WERI-Rb-1 (cell line): Measurements from ENCODE around the gene BCAS3.

Source experiments
- DNase-seq: peaks from one replicate; pipeline ENCODE4 v3.0.0-alpha.2; 2020
- H3K27ac ChIP-seq: fragments of 250-450 bp; sonication (Bioruptor Pico); 2 replicates; pipeline ENCODE4 v1.5.1; 2020; ENCODE audit warnings: mild to moderate bottlenecking, moderate library complexity
- H3K27me3 ChIP-seq: fragments of 250-450 bp; sonication (Bioruptor Pico); 2 replicates; pipeline ENCODE4 v1.5.1; 2021; ENCODE audit warnings: mild to moderate bottlenecking, low read depth, moderate library complexity; ENCODE audit not compliant: insufficient read depth, severe bottlenecking
- H3K36me3 ChIP-seq: fragments of 250-450 bp; sonication (Bioruptor Pico); 2 replicates; pipeline ENCODE4 v1.5.1; 2020; ENCODE audit warnings: mild to moderate bottlenecking, moderate library complexity
- H3K4me3 ChIP-seq: 2 replicates; pipeline ENCODE4 v1.5.1; 2011; ENCODE audit warnings: low read depth, mild to moderate bottlenecking, control low read depth, low read length
- H3K9me3 ChIP-seq: fragments of 250-450 bp; sonication (Bioruptor Pico); 2 replicates; pipeline ENCODE4 v1.5.1; 2021; ENCODE audit warnings: mild to moderate bottlenecking, moderate library complexity; ENCODE audit not compliant: severe bottlenecking
- TF ChIP-seq, protein P1 (sequence below): IDR thresholded peaks from 2 replicates; pipeline ENCODE4 v1.5.1; 2011; ENCODE audit warnings: low read depth, mild to moderate bottlenecking, control low read depth, inconsistent platforms, low read length

Gene BCAS3

DNA sequence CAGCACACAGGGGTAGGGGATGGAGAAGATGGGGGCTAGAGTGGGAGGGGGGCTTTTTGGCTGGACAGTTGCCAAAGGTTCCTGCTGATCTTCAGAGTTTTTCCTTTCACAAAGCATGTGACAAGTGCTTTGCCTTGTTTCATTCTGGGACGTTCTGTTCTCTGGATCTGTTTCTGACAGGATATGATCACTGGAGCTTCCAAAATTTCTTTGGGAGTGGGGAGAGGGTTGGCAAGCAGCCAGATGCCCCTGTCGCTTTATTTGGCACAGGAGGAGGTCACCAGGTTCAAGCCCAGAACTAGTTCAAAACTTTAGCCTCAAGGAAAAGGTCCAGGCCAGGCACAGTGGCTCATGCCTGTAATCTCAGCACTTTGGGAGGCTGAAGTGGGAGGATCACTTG, 653.5 kb downstream of the BCAS3 start:
- Histone ChIP-seq H3K27me3 (no peaks in the 10 kb centered on the region), H3K4me3 (no peak overlapping the region), H3K9me3 (no peaks in the 10 kb centered on the region), H3K36me3 (no peaks in the 10 kb centered on the region), H3K27ac (no peak overlapping the region)
- no peak for DNase-seq
- TF ChIP-seq, protein P1, sequence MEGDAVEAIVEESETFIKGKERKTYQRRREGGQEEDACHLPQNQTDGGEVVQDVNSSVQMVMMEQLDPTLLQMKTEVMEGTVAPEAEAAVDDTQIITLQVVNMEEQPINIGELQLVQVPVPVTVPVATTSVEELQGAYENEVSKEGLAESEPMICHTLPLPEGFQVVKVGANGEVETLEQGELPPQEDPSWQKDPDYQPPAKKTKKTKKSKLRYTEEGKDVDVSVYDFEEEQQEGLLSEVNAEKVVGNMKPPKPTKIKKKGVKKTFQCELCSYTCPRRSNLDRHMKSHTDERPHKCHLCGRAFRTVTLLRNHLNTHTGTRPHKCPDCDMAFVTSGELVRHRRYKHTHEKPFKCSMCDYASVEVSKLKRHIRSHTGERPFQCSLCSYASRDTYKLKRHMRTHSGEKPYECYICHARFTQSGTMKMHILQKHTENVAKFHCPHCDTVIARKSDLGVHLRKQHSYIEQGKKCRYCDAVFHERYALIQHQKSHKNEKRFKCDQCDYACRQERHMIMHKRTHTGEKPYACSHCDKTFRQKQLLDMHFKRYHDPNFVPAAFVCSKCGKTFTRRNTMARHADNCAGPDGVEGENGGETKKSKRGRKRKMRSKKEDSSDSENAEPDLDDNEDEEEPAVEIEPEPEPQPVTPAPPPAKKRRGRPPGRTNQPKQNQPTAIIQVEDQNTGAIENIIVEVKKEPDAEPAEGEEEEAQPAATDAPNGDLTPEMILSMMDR = no peak

DNA sequence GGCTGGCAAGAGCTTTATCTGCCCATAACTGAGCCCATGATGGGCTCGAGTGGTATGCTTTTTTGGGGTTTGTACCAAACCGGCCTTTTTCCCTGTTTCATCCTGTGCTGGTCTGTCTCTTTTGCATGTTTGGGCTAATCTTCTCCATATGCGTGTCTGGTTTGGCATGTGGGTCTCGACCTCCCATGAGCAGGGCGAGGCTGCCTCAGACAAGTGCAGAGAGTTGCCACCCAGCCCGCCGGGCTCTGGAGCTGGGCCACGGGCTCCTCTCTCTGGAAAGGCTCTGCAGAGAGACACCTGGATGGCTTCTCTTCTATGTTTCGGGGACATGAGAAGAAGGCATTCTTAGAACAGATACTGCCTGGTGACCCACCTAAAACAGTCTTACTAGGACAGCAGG, 654.2 kb downstream of the BCAS3 start:
- Histone ChIP-seq H3K27me3 (no peaks in the 10 kb centered on the region), H3K27ac (no peak overlapping the region), H3K9me3 (no peaks in the 10 kb centered on the region), H3K36me3 (no peaks in the 10 kb centered on the region), H3K4me3 (no peak overlapping the region)
- no peak for DNase-seq
- TF ChIP-seq, protein P1 = no peak

DNA sequence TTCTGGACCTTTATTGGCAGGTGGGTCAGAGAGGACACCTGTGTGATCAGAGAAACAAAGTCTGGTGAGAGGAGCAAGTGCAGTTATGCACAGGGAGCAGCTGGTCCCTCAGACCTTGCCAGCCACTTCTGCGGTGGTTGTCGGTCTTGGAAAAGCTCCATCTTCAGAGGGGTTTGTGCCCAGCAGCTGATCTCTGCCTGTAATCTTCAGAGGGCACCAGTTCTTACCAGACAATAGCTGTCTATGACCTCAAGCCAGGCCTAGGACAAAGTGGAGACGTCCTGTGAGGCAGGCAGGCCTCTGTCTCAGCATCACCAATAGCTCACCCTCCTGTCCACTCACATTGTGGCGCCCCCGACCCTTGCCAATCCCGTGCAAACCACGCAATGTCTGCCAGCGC, 655.5 kb downstream of the BCAS3 start:
- Histone ChIP-seq H3K27ac (no peak overlapping the region), H3K4me3 (no peak overlapping the region), H3K9me3 (no peaks in the 10 kb centered on the region), H3K36me3 (no peaks in the 10 kb centered on the region), H3K27me3 (no peaks in the 10 kb centered on the region)
- TF ChIP-seq, protein P1 = no peak
- DNase-seq = no peak

DNA sequence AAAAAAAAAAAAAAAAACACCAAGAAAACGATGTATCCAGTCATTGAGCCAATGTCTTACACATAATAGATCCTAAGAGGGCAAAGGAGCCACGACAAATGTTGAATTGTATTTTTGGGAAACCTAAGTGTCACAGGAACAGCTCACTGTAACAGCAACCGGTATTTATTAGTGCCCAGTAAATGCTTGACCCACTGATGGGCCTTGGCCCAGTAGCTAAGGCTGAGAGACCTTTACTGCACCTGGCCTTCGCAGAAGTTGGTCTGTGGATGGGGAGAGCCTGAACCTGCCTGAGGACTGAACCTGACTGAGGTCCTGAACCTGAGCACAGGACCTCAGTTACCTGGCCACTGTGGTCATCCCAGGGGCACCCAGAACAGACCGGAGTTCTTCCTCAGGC, 657.0 kb downstream of the BCAS3 start:
- Histone ChIP-seq H3K9me3 (no peaks in the 10 kb centered on the region), H3K36me3 (no peaks in the 10 kb centered on the region), H3K27ac (no peak overlapping the region), H3K27me3 (no peaks in the 10 kb centered on the region), H3K4me3 (no peak overlapping the region)
- no peak for DNase-seq
- TF ChIP-seq, protein P1 = no peak

DNA sequence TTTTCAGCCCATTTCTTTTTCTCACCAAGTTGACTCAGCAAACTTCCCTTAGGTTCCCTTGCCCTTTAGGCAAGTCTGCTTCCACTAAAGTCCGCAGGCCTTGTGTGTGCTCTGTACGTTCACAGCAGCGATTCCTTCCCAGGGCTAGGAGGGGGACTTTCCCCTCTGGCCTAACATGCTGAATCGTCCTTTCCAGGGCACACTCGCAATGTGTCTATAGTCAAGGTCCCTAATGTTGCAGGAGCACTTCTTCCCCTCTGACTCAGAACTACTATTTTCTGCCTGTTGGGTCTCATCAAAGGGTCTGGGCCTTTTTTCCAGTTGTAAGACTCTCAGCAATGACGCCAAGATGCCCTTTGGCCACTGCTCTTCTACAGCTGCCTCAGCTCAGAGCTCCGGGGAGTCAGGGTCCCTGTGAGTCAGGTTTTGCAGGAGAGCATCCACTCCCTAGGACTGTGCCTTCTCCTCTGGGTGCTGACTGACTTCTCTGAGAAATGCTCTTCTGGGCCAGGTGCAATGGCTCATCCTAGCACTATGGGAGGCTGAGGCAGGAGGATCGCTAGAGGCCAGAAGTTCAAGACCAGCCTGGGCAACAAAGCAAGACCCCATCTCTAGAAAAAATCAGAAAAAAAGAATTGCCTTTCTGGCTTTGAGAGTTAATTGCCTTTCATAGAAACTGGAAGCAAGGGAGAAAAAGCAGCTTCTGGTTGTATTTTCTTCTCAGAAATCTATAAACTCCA, 657.6 kb downstream of the BCAS3 start:
- peak overlapping the region; percentile 66 for H3K27ac ChIP-seq
- TF ChIP-seq, protein P1 = no peak
- DNase-seq = no peak

More for the DNA sequence above, 657.6 kb downstream of the BCAS3 start:
- Histone ChIP-seq H3K36me3 (no peaks in the 10 kb centered on the region), H3K9me3 (no peaks in the 10 kb centered on the region), H3K27me3 (no peaks in the 10 kb centered on the region), H3K4me3 (no peak overlapping the region)
